K562 (cell line): ENCODE data around the gene TEP1. TPM values are rescaled to one million over a fixed set of nuclear protein-coding genes. Genes with fewer than 3 reads are reported as not detected.

Experiments used
- ATAC-seq: fragments of 200-7000 bp; cut with Tn5 transposase; 3 replicates; pipeline ENCODE4 v1.9.1; 2020; ENCODE audit warnings: moderate library complexity
- Bru-seq: library from RNA; stranded (reverse); fragments of 400-500 nt; gene quantifications from one replicate; lab custom pipeline; 2021; lab: Mats Ljungman, UMichigan
- BruChase-seq, 2 experiments: library from RNA; stranded (reverse); fragments of 400-500 nt; gene quantifications; one replicate each; lab custom pipeline; 2021; lab: Mats Ljungman, UMichigan
- BruUV-seq: library from RNA; stranded (reverse); fragments of 400-500 nt; replicated peaks from 2 replicates; lab custom pipeline; 2021; lab: Mats Ljungman, UMichigan
- CTCF ChIA-PET: fragments of 300-600 bp; formaldehyde crosslinking; extraction: SDS; loops from one replicate; lab custom pipeline; 2021; ENCODE audit warnings: low intra/inter-chr PET ratio; lab: Yijun Ruan, JAX
- POLR2A ChIA-PET: fragments of 300-600, 350-650 bp; sonication (Branson Sonifier 250); formaldehyde crosslinking; extraction: SDS; loops from one replicate; lab custom pipeline; 2021; ENCODE audit warnings: antibody characterized with exemption, inconsistent platforms; lab: Yijun Ruan, JAX
- DNase-seq, 4 experiments: peaks; one replicate each; pipeline versions ENCODE4 v3.0.0 to v3.0.0-alpha.2; 2011 to 2018; ENCODE audit warnings: low spot score in 3 of 4, mixed read lengths in 3 of 4; ENCODE audit errors: extremely low read depth in 1 of 4
- FAIRE-seq: peaks from 2 replicates; lab custom pipeline; 2011; peaks lifted over from hg19 to GRCh38; lab: Jason Lieb, UNC
- H2AFZ ChIP-seq: 2 replicates; pipeline ENCODE4 v1.6.0; 2011; ENCODE audit warnings: low read depth, low read length, control low read depth, inconsistent platforms
- H3K27ac ChIP-seq: fragments of 200-600 bp; 3 replicates; pipeline ENCODE4 v1.8.0; 2011; ENCODE audit warnings: low read depth, mild to moderate bottlenecking, control low read depth, inconsistent platforms, low read length, moderate library complexity, mixed read lengths; ENCODE audit errors: extremely low read depth
- H3K27me3 ChIP-seq, 2 experiments: fragments of 300-600 bp in 1 of 2; 2 replicates in 1 of 2; 3 replicates in 1 of 2; pipeline versions ENCODE4 v1.6.0 to v1.8.0; 2011; ENCODE audit warnings: inconsistent platforms in 2 of 2, low read length in 2 of 2, mild to moderate bottlenecking in 1 of 2, mixed read lengths in 1 of 2, moderate library complexity in 1 of 2; ENCODE audit not compliant: control insufficient read depth in 2 of 2, insufficient read depth in 2 of 2
- H3K36me3 ChIP-seq: fragments of 300-600 bp; 3 replicates; pipeline ENCODE4 v1.8.0; 2011; ENCODE audit warnings: mild to moderate bottlenecking, low read length, inconsistent platforms; ENCODE audit not compliant: control insufficient read depth, insufficient read depth
- H3K4me1 ChIP-seq, 2 experiments: fragments of 200-600 bp in 1 of 2; replicated peaks in 1 of 2; 2 replicates in 1 of 2; 3 replicates in 1 of 2; pipeline versions ENCODE4 v1.5.1 to v1.8.0; 2011; ENCODE audit warnings: inconsistent platforms in 2 of 2, low read length in 2 of 2, mild to moderate bottlenecking in 1 of 2, mixed read lengths in 1 of 2, moderate library complexity in 1 of 2; ENCODE audit not compliant: control insufficient read depth in 2 of 2, insufficient read depth in 2 of 2
- H3K4me2 ChIP-seq: 2 replicates; pipeline ENCODE4 v1.6.1; 2011; ENCODE audit warnings: low read length, control low read depth, inconsistent platforms, mixed read lengths; ENCODE audit not compliant: insufficient read depth
- H3K4me3 ChIP-seq: fragments of 200-600 bp; sonication (generic), shearing (Covaris generic); 2 replicates; pipeline ENCODE4 v1.5.1; 2016; ENCODE audit warnings: control low read depth, inconsistent platforms
- H3K79me2 ChIP-seq: fragments of 200-600 bp; 3 replicates; pipeline ENCODE4 v1.8.0; 2011; ENCODE audit warnings: low read length, inconsistent platforms; ENCODE audit not compliant: control insufficient read depth, insufficient read depth
- H3K9ac ChIP-seq, 2 experiments: 2 replicates each; pipeline versions ENCODE4 v1.6.0 to v1.6.1; 2011; ENCODE audit warnings: low read depth in 2 of 2, low read length in 2 of 2, control low read depth in 1 of 2, inconsistent platforms in 1 of 2, mild to moderate bottlenecking in 1 of 2, mixed read lengths in 1 of 2; ENCODE audit not compliant: insufficient read depth in 1 of 2
- H3K9me1 ChIP-seq: one replicate; pipeline ENCODE4 v1.6.0; 2011; ENCODE audit warnings: inconsistent platforms, mild to moderate bottlenecking, low read length, moderate library complexity; ENCODE audit not compliant: control insufficient read depth, insufficient read depth
- H3K9me3 ChIP-seq: replicated peaks from 2 replicates; pipeline ENCODE4 v1.5.1; 2011; ENCODE audit warnings: low read depth, low read length, inconsistent platforms; ENCODE audit not compliant: control insufficient read depth, insufficient read depth
- H4K20me1 ChIP-seq: replicated peaks from 2 replicates; pipeline ENCODE4 v1.6.1; 2011; ENCODE audit warnings: low read length, inconsistent platforms, mixed read lengths; ENCODE audit not compliant: control insufficient read depth, insufficient read depth
- ATF2 ChIP-seq: sonication (generic); formaldehyde crosslinking; IDR thresholded peaks from 2 replicates; pipeline ENCODE4 v1.8.1; 2022; ENCODE audit warnings: missing genetic modification reagents
- ELF1 ChIP-seq: fragments of 200-800 bp; sonication (Bioruptor generic); IDR thresholded peaks from 2 replicates; pipeline ENCODE4 v1.6.1; 2016; ENCODE audit warnings: missing genetic modification characterization, missing compliant biosample characterization
- GABPB1 ChIP-seq: sonication (generic); formaldehyde crosslinking; IDR thresholded peaks from 2 replicates; pipeline ENCODE4 v1.8.0; 2022; ENCODE audit warnings: mild to moderate bottlenecking, missing genetic modification reagents
- MCM3 ChIP-seq: fragments of 450-650 bp; IDR thresholded peaks from 2 replicates; pipeline ENCODE4 v1.6.1; 2016
- POLR2G ChIP-seq: fragments of 200-400 bp; formaldehyde crosslinking; IDR thresholded peaks from 2 replicates; pipeline ENCODE4 v1.6.1; 2017; ENCODE audit warnings: low read depth, mild to moderate bottlenecking, antibody characterized with exemption, low read length, moderate library complexity
- PRDM10 ChIP-seq: fragments of 450-650 bp; IDR thresholded peaks from 2 replicates; pipeline ENCODE4 v1.6.1; 2018; ENCODE audit not compliant: partially characterized antibody
- TAF7 ChIP-seq: fragments of 450-650 bp; IDR thresholded peaks from 2 replicates; pipeline ENCODE4 v1.6.1; 2016; ENCODE audit warnings: missing genetic modification characterization, missing compliant biosample characterization
- XRCC3 ChIP-seq: fragments of 450-650 bp; IDR thresholded peaks from 2 replicates; pipeline ENCODE4 v1.6.1; 2017; ENCODE audit warnings: mild to moderate bottlenecking, moderate library complexity
- ZEB2 ChIP-seq: fragments of 450-650 bp; IDR thresholded peaks from 2 replicates; pipeline ENCODE4 v1.6.1; 2016
- ZNF77 ChIP-seq: fragments of 250-450 bp; sonication (Bioruptor Pico); IDR thresholded peaks from 2 replicates; pipeline ENCODE4 v1.5.0; 2020
- WGBS: fragments of 100-300 bp; shearing (Covaris generic); methylation state at CpG from one replicate; pipeline ENCODE4 v1.1.6; 2016; ENCODE audit warnings: low coverage, mixed read lengths; ENCODE audit not compliant: insufficient coverage; ENCODE audit errors: missing lambda C conversion rate; 5-methylcytosine and 5-hydroxymethylcytosine counted together
- in situ Hi-C: fragments of 300-500 bp; cut with MboI; formaldehyde crosslinking; loops from 4 replicates; pipeline ENCODE4 v1.15.0; 2018; ENCODE audit warnings: inconsistent platforms, mixed read lengths
- intact Hi-C: fragments of 100-400 bp; cut with micrococcal nuclease; formaldehyde crosslinking; loops from 2 replicates; pipeline ENCODE4 v1.14.2; 2022
- long read RNA-seq, 3 experiments: library from polyadenylated mRNA in 2 of 3; library from RNA in 1 of 3; unstranded in 2 of 3; stranded (forward) in 1 of 3; transcript quantifications; one replicate each; pipeline ENCODE4 v2.0.0, GENCODE V29; 2019 to 2022
- polyA minus RNA-seq, 3 experiments: library from RNA; depleted of rRNA, polyadenylated mRNA; stranded (reverse); fragments of >200 nt; gene quantifications; 2 replicates each; pipeline ENCODE4 v1.2.3, GENCODE V29; 2011
- polyA plus RNA-seq, 8 experiments: library from polyadenylated mRNA; depleted of rRNA in 4 of 8; stranded (reverse) in 5 of 8; unstranded in 3 of 8; fragments of >200 nt; fragmentation: Nextera tagmentation in 2 of 8; fragmentation: Illumina TruSeq in 1 of 8; extraction: Ambion mirVana in 2 of 8; extraction: Trizol in 1 of 8; gene quantifications; 2 replicates each; pipeline versions ENCODE4 v1.2.1 to v1.2.3, GENCODE V29; 2011 to 2014; ENCODE audit warnings: inconsistent platforms in 1 of 8, missing spikeins in 1 of 8
- total RNA-seq, 7 experiments: library from RNA; depleted of rRNA in 6 of 7; stranded (reverse); fragments of >200 nt in 6 of 7; fragmentation: Illumina TruSeq in 2 of 7; extraction: Trizol in 2 of 7; gene quantifications; 2 replicates each; pipeline versions ENCODE4 v1.2.1 to v1.2.3, GENCODE V29; 2011 to 2021; ENCODE audit warnings: low replicate concordance in 1 of 7

Gene TEP1
- total RNA-seq (2011; cell fraction: chromatin; rRNA removed; ENCODE audit: low replicate concordance) = 71.3 and 83.9 TPM in 2 replicates
- 27.0 and 37.0 TPM in 2 replicates for total RNA-seq (2011; cell fraction: nucleolus; rRNA removed)
- total RNA-seq (2011; cell fraction: nucleoplasm; rRNA removed) = 32.2 and 34.5 TPM in 2 replicates
- 4.4 and 4.5 TPM in 2 replicates for total RNA-seq (2014; rRNA removed)
- 7.3 and 8.0 TPM in 2 replicates for total RNA-seq (2014; rRNA removed; fragmentation: Illumina TruSeq; extraction: Trizol)
- 5.6 and 6.6 TPM in 2 replicates for total RNA-seq (2015; rRNA removed; fragmentation: Illumina TruSeq; extraction: Trizol)
- total RNA-seq (2021) = 6.9 and 8.4 TPM in 2 replicates
- 7.1 and 11.8 TPM in 2 replicates for polyA plus RNA-seq (2011; rRNA removed)
- 4.0 and 4.2 TPM in 2 replicates for polyA plus RNA-seq (2011; cell fraction: cytosol; rRNA removed)
- 37.1 and 39.2 TPM in 2 replicates for polyA plus RNA-seq (2011; cell fraction: nucleus; rRNA removed)
- 6.9 and 14.5 TPM in 2 replicates for polyA plus RNA-seq (2012)
- polyA plus RNA-seq (2014; fragmentation: Illumina TruSeq; extraction: Trizol) = 9.7 and 12.2 TPM in 2 replicates
- 1 to 10 TPM; 1.0 to 1.3 TPM for polyA plus RNA-seq (2014; fragmentation: Nextera tagmentation; extraction: Ambion mirVana)
- polyA plus RNA-seq (2014; rRNA removed) = 6.0 and 7.4 TPM in 2 replicates
- polyA minus RNA-seq (2011; rRNA and poly(A)+ RNA removed) = 15.4 and 15.7 TPM in 2 replicates
- polyA minus RNA-seq (2011; cell fraction: cytosol; rRNA and poly(A)+ RNA removed) = 4.8 and 5.3 TPM in 2 replicates
- 13.5 and 23.5 TPM in 2 replicates for polyA minus RNA-seq (2011; cell fraction: nucleus; rRNA and poly(A)+ RNA removed)
- percentile 56 among the genes with signal in this experiment for Bru-seq, nascent RNA
- BruChase-seq, experiment 1, labeled RNA remaining after a 2-hour chase = percentile 53 among the genes with signal in this experiment
- percentile 60 among the genes with signal in this experiment for BruChase-seq, experiment 2, labeled RNA remaining after a 6-hour chase
- long read RNA-seq, experiment 1, partial matches to known transcripts = 7 of 9 reads
- long read RNA-seq, experiment 1, other reads (novel, unspliced or antisense) = 2 of 9 reads
- long read RNA-seq, experiment 2, partial matches to known transcripts = 0 of 1 reads
- long read RNA-seq, experiment 2, other reads (novel, unspliced or antisense) = 1 of 1 reads
- long read RNA-seq, experiment 3 = 0 reads

GRCh38 chr14:20412876-20413743 is at the start of gene TEP1:
Gene TEP1, minus strand, starts transcription at chr14:20413501. Its CDS starts 5,062 bp downstream, at chr14:20408439.
- ChIA-PET CTCF (no interaction called here), POLR2A (interaction anchor here (0.6 to 1.8 kb wide), 4 partner anchors 11 to 57 kb away, joined by 3 to 5 read pairs (median 4); partner anchors contain the start of gene PIP4P1)
- ATAC-seq = peak; percentile 94
- in situ Hi-C loops = loop anchor here (10.0 kb wide), 1 partner anchor 192 kb away; no protein-coding TSS in a partner anchor
- Histone ChIP-seq H4K20me1 (no peaks in the 10 kb centered on the region), H3K27ac (peak within 1 kb of the TSS; percentile 73), H3K36me3 (peaks cover 2% of the 10 kb centered on the region; the same call in 2 of the 3 replicates), H3K4me1 (peaks cover 6 to 13% of the 10 kb centered on the region in 2 experiments; a peak in 4 of 5 replicates), H3K27me3 (no peaks in the 10 kb centered on the region), H3K9me3 (no peaks in the 10 kb centered on the region), H3K4me3 (peak within 1 kb of the TSS; percentile 93), H3K9me1 (no peaks in the 10 kb centered on the region), H3K79me2 (no peaks in the 10 kb centered on the region; the same call in none of the 3 replicates), H3K4me2 (peak within 1 kb of the TSS; percentile 95), H3K9ac (peak within 1 kb of the TSS; percentile 78 to 95), H2AFZ (peak within 1 kb of the TSS; percentile 99)
- intact Hi-C loops = loop anchor here (1.0 to 5.0 kb wide), 3 partner anchors 42 to 86 kb away; partner anchors contain the start of genes APEX1 and PARP2
- DNase-seq = peak; percentile 60 to 77 (median 66)
- WGBS = 1% methylated on average over 16 of the region's 43 CpGs
- peak; percentile 59 for FAIRE-seq
- BruUV-seq = TSS peak; percentile 86
- TF ChIP-seq XRCC3 (no peak), ZEB2 (no peak), MCM3 (no peak), PRDM10 (peak; percentile 57), TAF7 (tag) (peak; percentile 14; the same call in 1 of the 2 replicates), POLR2G (peak; percentile 90), ZNF77 (CRISPR knock-in tag) (no peak), GABPB1 (no peak), ELF1 (tag) (0 out of 2 replicates have a peak, but pooled peaks have one; percentile 22), ATF2 (CRISPR knock-in tag) (no peak)
